Bone marrow (tissue), 2 donors: ENCODE data around the gene TSPYL1.

ENCODE experiments used
- DNase-seq, 2 donors: peaks; one replicate each; lab custom pipeline; 2025; lab: John Stamatoyannopoulos, UW

The TSPYL1 gene

GRCh38 chr6:116263353-116263752 lies 16.4 kb downstream of the TSPYL1 start:
- no peak for DNase-seq

DNA sequence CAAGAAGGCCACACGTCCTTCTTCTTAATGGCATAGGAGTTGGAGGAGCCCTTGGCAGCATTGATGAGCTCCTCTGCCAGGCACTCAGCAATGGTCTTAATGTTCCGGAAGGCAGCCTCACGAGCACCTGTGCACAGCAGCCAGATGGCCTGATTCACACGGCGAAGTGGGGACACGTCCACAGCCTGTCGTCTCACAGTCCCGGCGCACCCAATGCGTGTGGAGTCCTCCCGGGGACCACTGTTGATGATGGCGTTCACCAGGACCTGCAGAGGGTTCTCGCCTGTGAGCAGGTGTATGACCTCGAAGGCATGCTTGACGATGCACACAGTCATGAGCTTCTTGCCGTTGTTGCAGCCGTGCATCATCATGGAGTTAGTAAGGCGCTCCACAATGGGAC lies 21.2 kb downstream of the TSPYL1 start:
- no peak for DNase-seq

GRCh38 chr6:116256694-116257093 lies 23.0 kb downstream of the TSPYL1 start:
- DNase-seq = no peak

DNA sequence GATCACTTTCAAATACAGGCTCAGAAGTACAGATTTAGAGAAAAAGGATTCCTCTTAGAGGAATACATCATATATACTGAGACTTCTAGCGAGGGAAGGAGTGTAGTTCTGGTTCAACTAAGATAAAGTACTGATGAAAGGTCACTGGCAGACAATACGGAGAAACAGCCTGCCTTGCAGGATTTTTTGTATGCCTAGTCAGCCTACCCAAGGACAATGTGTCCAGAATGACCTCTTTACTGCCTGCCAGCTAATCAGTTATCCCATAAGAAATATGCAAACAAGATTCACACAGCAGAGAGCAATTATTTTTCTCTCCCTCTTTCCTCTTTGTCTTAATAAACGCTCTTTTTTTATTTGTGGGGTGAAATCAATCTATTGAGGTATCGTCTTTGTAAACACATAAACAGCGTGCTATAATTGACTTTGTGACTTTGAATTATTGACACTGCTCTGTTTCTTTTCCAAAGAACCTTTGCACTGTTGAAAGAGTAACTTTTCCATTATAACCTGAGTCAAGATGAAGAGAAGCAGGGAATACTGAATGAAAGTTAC lies 24.4 kb downstream of the TSPYL1 start:
- DNase-seq = no peak

DNA sequence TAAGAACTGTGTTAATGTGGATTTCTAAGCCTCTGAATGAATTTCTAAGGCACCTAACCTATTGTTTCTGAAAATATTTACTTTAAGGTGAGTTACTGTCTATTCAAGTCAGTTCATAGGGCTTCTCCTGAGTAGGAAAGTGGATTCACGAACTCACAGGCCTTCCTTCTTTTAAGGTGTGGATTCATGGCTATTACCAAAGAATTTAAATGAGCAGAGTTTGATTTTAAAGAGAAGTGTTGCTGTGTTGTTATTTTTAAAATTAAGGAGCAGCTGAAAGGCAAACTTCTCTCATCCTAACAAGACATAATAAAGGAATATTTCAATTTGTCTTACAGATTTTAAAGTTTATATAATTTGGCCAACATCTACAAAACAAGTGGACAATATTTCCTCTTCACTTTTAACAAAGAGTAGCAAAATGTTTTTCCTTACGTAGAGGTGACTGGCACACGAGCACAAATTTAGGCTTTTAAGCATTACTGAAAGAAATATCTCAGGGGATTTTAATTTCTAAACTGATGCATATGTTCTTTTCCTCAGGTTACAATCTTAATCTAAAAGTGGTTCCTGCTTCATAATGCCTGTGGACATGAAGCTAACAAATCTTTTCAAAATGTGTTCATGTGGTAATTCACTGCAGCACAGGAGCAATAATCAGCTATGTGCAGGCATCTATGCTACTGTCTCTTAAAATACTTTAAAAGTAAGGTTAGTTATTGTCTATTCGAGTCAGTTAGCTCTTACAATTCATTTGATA lies 25.3 kb downstream of the TSPYL1 start:
- no peak for DNase-seq

DNA sequence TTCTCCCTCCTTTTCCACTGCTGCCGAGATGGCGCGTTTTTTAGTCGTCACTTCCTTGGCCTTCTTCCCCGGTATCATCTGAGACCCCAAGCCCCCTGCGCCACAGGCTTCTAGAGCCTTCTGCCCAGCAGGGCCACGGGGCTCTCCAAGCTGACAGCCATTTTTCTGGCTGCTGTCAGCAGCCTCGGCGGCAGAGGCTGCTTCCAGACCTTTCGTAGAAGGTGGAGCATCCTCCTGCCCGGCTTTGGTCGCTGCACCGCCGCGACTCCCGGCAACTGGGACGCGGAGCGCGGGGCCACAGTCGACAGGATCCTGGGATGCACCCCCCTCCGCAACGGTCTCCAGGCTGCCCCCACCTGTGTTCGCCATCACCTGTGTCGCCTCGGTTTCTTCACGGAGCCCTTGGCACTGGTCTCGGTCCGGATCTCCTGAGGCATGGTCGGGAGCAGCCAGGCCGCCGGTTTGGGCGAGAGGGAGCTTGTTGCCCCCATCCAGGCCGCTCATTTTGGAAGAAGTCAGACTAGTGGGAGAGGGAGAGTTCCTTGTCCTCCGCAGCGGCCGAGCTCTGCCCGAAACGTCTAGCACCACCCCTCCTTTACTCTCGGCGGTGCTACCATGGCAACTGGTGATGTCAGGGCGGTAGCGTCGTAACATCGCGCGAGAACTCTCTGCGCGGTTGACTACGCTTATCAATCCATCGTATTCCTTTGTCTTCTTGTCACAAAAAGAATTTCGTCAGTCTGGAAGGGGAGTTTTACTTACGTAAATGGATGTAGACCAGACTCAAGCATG lies 26.0 kb downstream of the TSPYL1 start, which contains the start of gene TSPYL4:
Gene TSPYL4 (minus strand): TSS at position 571 of the 792 bp plus-strand sequence. CDS start 67 bp downstream, at position 504.
- DNase-seq = peak; percentile 60 to 86

DNA sequence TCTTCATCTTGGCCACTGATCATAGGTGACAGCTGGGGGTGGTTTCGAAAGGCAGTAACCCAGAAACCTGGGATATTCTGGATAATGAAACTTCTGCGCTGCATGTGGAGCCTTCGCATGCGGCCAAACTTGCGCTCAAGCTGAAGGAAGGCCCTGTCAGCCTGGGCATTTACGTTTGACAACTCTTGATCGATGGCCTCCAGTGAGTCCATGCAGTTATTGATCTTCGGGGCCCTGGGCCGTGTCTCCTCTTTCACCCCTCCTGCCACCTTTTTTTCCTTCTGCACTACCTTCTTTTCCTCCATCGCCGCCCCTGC lies 26.6 kb downstream of the TSPYL1 start:
- DNase-seq = no peak

DNA sequence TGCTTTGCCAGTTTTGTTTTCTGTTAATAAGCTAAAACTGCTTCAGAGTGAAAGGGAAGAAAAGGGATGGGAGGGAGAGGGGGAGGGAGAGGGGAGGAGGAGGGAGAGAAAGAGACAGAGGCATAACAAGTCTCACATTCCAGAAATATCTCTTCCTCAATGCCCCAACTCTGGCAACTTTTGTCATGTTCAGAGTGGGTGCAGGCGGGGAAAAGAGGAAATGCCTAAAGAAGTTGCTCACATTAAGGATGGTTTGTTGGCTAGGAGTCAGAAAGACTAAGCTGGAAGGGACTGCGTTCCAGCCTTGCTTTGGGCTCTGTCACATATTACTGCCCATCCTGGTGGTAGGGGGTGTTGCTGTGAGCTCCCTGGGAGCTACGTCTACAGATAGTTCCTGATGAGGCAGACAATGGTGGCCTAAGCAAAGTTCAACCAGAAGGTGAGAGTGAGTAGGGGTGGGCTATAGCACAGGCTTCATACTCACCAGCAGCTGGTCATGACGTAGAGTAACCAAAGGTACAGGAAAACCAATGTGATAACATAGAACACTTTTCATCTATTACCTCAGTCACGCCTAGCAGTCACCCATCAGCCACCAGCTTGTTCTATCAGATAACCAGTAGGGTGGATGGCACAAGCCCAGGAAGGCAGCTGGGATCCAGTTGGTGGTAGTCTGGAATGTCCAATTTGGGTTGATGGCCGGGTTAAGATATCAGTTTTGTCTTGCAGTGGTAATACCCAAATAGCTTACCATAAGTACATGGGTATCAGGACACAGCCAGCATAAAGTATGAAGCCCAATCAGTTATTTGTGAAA lies 28.0 kb downstream of the TSPYL1 start:
- no peak for DNase-seq

GRCh38 chr6:116248577-116248976 lies 31.2 kb downstream of the TSPYL1 start:
- DNase-seq = no peak

DNA sequence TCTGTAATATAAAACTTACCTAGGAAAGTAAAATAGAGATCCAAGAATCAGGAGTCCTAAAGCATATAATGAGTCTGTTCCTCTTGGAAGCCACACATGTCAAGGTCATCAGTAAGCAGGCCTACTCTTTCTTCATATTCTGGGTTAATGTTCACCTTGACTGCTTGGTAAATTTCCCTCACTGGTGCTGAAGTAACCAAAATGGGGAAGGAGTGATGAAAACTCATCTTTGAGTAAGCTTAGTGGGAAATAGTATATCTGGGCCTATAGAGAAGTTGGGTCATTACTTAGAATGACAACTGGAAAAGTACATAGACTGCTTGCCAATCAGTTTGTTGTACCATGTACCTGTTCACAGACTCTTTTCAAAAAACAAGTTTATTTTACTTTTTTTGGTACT lies 32.4 kb downstream of the TSPYL1 start:
- no peak for DNase-seq

DNA sequence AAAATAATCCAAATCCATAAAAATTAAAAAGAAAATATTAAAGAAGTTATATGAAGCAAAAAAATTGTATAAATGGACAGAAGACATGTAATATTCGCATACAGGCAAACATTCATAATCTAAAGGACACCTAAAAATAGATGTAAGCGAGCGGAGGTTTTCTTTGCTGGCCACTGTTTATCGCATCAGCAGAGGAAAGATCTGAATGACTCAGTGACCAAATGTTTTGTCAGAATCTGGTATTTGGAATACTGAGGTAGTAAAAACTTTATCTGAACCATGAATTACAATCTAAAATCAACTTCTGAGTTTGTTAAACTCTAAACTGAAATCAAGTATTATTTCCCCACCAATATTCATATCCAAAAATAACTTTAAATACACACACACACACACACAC lies 33.6 kb downstream of the TSPYL1 start:
- DNase-seq = no peak

DNA sequence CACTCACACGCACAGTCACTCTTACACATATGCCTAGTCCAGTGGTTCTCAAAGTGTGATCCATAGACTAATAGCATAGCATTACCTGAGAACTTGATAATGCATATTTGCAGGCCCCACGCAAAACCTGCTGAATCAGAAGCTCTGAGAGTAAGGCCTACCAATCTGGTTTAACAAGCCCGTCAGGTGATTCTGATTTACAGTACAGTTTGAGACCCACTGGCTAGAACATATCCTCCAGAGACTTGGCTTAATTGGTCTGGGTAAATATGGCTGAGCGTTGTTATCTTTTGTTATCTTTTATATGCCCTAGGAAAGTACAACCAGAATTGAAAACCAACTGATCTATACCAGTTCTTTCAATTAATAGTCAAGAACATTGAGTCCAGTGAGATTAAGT lies 35.4 kb downstream of the TSPYL1 start:
- no peak for DNase-seq

DNA sequence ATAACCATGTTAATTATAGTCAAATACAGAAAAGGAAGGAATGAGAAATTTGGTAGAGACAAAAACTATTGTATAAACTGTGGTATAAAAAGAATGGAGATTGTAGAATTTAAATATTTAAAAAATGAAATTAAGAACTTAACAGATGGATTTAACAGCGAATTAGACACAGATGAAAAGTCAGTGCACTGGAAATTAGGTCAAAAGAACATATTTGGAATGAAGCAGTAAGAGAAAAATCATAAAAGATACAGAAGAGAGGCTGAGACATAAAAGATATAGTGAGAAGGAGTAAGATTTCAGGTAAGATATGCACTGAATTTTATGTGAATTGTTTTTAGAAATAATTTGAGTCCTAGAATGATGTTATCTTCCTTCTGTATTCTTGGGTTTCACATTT lies 39.9 kb downstream of the TSPYL1 start:
- no peak for DNase-seq

DNA sequence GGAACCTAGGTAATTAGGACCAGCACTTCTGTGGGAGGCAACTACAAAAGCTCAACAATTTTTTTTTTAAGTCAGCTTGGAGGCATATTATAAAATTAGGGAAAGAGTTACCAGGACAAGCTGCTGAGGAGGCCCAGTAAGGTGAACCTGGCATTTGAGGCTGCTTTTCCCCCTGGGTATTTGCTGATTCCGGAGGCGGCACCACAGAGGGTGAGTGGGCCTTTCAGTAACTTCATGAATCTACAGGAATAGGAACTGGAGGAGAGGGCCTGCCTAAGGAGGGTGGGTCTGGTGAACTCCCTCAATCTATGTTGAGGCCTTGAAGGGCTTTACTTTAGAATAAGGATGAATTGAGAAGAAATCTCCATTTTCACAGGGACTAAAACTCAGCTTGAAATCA lies 40.5 kb downstream of the TSPYL1 start:
- DNase-seq = no peak

DNA sequence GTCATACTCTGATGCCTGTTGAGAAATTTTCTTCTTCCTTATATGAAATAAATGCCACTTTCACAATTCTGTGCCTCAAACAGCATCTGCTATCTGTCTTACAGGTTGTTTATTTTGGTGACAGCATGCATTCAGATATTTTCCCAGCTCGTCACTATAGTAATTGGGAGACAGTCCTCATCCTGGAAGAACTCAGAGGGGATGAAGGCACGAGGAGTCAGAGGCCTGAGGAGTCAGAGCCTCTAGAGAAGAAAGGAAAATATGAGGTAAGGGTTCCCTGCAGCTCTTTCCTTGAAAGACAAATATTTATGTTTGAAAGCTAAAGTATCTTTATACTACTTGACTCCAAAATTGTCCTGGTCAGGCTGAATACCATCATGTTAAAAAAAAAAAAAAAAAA lies 41.6 kb downstream of the TSPYL1 start:
- DNase-seq = no peak

DNA sequence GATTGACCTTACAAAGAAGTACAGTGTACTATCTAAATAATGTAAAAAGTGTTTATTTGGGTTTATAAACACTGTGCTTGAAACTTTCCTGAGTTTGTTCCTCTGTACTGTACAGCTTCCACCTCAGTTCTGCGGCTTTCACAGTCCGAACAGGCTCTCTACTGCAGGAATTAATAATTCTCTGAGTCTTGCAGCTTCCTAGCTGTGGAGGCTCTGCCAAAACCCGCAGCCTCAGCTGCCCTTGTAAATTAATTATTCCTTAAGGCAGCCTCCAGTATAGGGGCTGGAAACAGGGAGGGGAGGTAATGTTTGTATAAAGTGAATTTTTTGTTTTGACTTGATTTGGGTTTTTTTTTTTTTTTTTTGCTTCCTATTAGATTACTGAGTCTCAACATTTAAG lies 45.0 kb downstream of the TSPYL1 start:
- no peak for DNase-seq

DNA sequence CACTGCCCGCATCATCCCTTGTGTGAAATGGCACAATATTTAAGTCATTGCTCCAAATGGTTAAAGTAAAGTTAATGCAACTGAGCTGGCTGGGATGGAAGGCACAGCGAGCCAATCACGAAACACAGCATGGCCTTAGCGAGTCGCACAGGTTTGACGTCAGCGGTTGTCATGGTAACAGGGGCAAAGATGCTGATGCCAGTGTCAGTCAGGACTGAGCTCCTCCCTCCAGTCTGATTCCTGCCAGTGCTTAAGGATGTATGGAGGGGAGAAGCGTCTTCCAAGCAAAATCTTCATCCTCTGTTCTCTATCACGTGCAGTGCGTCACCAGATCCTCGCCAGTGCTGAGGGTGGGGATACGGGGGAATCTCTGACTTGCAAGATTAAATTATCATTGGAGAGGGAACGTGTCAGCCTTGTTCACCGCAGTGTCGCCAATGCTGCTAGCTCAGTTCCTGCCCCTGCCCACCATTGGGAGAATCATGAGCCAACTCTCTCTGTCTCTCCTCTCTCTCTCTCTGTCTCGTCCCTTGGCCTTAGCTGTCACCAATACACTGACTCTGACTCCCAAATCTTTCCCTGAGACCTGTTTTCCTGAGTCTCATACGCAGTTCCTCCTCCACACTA lies 50.3 kb downstream of the TSPYL1 start:
- no peak for DNase-seq
